Activated CD4-positive, alpha-beta T cell treated with anti-CD3 and anti-CD28 coated beads, Interleukin-2, amount 50 U/mL, for 16 hours (primary cell): ENCODE measurements around the gene C8B.

ENCODE experiments used
- DNase-seq: peaks from one replicate; pipeline ENCODE4 v3.0.0-alpha.2; 2020

C8B gene

GRCh38 chr1:56929492-56929891 lies 36.3 kb downstream of the C8B start:
- DNase-seq = no peak

DNA sequence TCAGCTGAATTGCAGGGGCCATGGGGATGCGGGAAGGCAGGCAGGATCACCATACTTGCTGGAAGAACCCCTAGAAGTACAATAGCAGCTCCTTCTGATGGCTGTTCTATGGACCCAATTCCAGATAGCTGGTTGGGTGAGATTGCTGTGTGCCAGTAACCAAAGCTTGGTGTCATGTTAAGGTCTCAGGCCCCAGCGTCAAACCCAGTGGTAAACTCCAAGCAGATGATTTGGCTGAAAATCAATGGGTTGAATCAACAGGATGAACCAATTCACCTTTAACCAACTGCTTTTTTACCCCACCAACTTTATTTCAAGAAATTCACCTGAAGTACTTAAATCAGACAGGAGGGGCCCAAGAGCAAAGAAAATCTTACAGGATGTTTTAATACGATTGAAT lies 37.8 kb downstream of the C8B start:
- no peak for DNase-seq

DNA sequence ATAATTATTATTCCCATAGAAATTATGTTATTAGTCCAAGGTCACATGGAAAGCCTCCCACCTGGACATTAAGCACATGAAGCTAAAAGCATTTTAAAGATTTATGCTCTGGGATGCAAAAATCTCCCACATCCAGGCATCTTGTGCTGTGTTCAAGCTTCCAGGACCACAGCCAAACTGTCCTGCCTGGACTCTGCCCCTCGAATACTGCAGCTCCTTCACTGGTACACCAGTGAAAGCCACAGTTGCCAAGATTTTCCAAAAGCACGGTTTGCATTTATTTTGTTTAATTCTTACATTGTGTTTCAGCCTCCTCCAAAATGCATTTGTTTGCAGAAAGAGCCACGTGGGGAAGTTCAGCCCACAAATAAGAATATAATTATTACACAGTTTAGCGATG lies 38.6 kb downstream of the C8B start:
- no peak for DNase-seq

DNA sequence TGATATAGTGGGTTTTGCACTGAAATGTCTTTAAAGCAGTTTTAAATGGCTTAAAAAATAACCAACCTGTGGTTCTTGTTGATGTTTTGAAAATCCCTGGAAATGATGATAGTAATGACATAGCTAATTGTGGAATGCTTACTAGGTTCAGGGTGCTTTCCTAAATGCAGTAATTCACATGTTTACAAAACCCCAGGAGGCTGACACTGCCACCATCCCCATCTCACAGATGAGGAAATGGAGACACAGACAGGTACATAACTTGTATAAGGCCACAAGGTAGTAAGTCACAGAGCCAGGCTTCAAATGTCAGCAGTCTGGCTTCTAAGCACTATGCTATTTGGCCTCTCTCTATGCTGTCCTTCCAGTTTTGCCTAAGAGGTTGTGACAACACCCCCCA lies 40.6 kb downstream of the C8B start:
- no peak for DNase-seq

DNA sequence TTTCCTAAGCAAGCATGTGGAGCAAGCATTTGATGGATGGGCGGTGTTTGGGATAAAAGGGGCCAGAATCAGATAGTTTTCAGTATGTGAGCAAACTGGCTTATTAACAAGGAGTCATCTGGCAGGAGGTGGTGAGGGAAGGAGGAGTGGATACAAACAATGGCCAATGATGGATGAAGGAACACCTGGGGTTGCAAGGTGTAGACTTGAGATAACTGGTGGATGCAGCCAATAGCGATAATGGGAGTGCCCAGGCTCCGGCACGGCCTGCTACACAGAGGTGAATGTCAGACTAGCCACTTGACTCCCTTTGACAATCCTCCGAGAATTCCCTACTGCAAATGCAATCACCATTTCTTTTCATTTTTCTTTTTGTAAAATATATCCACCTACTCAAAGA lies 41.7 kb downstream of the C8B start:
- no peak for DNase-seq

GRCh38 chr1:56923201-56923600 lies 42.6 kb downstream of the C8B start:
- DNase-seq = no peak

DNA sequence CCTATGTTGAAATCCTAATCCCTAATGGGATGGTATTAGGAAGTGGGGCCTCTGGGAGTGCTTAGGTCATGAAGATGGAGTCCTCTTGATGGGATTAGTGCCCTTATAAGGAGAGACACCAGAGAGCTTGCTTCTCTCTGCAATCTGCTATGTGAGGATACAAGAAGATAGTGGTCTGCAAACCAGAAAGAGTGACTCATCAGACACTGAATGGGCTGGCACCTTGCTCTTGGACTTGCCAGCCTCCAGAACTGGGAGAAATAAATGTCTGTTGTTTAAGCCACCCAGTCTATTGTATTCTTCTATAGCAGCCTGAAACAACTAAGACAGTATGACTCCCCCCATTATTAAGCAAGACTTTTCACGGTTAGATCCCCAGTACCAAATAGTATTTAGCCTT lies 43.3 kb downstream of the C8B start:
- DNase-seq = no peak

DNA sequence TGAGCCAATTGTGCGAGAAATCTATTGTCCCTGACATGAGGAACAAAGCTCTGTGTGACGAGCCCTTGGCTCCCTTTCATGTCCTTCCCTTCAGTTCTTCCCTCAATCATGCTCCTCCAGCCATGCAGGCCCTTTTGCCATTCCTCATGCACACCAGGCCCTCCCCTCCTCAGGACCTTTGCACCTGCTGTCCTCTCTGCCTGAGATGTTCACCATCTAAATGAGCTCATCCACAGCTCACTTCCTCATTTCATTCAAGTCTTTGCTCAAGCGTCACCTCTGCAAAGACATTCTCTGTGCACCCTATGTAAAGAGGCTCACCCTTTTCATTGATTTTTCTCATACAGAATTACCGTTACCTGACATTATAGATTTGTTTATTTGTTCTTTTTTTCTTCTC lies 43.7 kb downstream of the C8B start:
- no peak for DNase-seq

GRCh38 chr1:56921479-56921878 lies 44.3 kb downstream of the C8B start:
- no peak for DNase-seq

DNA sequence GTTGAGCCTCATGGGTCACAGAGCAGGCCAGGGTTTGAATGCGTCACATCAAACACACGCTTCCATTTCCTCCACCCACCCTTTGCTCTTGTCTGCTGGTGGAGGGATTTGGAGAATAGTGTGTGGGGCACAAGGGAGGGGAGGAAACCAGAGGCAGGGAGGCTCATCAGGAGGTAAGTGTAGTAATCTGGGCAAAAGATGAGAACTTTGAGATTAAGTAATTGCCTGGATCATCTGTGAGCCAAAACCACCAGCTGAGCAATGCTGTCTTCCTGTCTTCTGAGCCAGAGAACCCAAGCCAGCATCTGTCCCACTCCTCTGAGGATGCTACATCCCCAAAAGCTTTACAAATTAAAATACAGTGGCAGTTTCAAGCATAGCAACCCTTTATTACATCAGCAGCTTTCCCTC lies 45.2 kb downstream of the C8B start:
- no peak for DNase-seq

GRCh38 chr1:56917356-56917755 lies 48.5 kb downstream of the C8B start:
- DNase-seq = no peak

DNA sequence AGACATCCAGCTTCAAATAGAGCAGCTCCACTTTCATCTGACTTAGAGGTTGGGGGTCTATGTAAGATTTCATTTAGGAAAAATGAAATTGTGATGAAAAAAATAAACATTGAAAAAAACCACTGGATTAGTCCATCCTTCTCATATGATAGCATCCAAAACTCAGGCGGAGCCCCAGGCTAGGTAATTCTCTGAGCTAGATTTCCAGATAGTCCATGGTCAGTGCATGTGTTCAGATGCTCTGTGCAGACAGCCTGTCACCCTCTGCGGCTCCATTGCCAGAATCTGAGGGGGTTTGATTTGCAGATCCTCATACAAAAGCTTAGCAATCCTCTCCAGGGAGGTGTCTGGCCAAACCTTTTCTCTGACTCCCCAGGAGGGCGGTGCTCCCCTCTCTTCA lies 49.2 kb downstream of the C8B start:
- no peak for DNase-seq

- DNase-seq = no peak
Observed at GRCh38 chr1:56915960-56916359, 49.9 kb downstream of the C8B start.

DNA sequence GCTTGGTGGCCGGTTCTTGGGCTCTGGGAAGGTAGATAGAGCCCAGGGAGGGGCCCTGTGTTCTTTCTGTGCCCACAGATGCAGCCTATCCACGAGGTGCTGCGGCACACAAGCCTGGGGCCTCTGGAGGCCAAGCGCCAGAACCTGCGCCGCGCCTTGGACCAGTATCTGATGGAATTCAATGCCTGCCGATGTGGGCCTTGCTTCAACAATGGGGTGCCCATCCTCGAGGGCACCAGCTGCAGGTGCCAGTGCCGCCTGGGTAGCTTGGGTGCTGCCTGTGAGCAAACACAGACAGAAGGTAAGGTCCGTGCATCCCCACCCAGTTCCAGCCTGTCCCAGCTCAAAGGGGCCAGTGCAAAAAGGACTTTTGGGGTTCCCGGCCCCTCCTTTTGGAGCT lies 53.5 kb downstream of the C8B start:
- DNase-seq = no peak

DNA sequence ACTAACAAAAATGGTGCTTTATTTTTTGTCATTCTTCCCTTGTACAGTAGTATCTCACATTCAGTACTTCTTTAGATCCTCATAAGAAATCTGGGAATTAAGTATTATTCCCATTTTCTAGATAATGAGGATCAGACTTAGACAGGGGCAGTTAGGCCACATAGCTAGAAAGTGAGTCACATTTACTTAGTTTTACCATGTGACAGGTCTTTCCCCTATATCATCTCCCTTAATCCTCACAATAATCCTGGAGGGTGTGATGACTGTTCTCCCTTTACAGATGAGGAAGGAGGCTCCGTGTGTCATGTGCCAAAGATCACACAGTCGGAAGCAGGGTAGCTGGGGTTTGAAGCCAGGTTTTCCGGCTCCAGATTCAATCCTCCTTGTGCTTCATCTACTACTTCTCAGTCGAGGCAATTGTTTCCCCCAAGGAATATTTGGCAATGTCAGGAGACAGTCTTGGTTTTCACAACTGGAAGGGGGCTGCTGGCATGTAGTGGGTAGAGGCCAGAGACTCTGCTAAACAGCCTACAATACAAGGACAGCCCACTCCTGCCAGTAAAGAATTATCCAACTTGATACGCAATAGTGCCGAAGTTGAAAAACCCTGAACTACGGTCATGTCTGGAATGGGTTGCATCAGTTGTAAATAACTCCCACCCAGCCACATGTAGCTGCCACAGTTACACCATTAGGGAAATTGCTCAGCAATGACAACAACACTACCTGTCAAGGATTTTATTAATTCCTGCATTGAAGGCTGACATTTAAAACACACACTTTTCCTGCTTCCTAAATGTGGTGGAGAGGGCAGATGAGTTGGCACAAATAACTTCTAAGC lies 54.5 kb downstream of the C8B start:
- no peak for DNase-seq

GRCh38 chr1:56910441-56910985 lies 55.3 kb downstream of the C8B start:
- DNase-seq = peak; percentile 0

- DNase-seq = no peak
Observed at GRCh38 chr1:56908619-56909221, 57.1 kb downstream of the C8B start.

DNA sequence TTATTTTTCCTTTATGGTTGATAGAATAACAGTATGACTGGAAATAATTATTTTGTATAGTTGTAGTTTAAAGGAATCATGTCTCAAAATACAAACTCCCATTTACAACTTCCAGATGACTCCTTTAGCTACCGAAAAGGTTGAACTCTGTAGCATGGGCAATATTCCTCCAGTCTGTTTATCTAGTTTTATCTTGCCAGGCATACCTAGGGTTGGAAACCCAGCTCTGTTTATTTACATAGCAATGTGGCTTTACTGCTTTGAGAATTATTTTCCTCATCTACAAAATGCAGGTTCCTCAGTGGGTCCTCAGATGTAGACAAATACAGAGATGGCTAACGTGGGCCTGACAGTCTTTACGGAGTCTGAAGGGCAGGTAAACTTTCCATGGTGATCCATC lies 60.1 kb downstream of the C8B start:
- DNase-seq = no peak

GRCh38 chr1:56904663-56905397 lies 61.0 kb downstream of the C8B start:
- DNase-seq = no peak

DNA sequence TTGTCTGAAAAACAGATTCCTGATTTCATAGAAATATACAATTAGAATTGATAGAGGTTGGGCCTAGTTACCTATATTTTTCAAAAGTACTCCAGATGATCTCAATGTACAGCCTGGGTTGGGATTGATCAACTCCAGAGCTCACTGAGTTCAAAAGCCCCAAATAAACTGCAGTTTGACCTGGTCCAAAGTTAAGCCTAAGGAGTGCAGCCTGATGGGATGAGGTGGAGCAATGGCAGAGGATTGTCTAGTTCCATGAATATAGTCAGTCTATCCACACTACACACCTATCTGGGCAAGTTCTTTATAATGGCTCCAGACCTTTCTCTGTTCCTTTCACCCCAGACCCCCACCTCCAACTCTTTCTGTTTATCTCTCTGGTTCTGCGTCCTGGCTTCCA lies 62.0 kb downstream of the C8B start:
- DNase-seq = no peak

GRCh38 chr1:56901716-56902115 lies 64.1 kb downstream of the C8B start:
- no peak for DNase-seq

- DNase-seq = no peak
Observed at GRCh38 chr1:56898879-56899278, 66.9 kb downstream of the C8B start.

- DNase-seq = no peak
Observed at GRCh38 chr1:56898005-56898373, 67.8 kb downstream of the C8B start.
